HG03103 (cell line): ENCODE results near the gene IFI30.
"Not testable (repeated sequence)": the region's sequence is repeated elsewhere in the genome, so short reads cannot be mapped to it uniquely, and the experiment has no call there.

Experiments used
- ATAC-seq: cut with Tn5 transposase; IDR thresholded peaks from one replicate; pipeline ENCODE4 v1.9.1; 2021; ENCODE audit warnings: low read depth; ENCODE audit not compliant: unreplicated experiment

Gene IFI30

GRCh38 chr19:18202397-18202777 is 28.8 kb downstream of the IFI30 start:
- no peak for ATAC-seq

GRCh38 chr19:18202778-18203407 is 29.3 kb downstream of the IFI30 start:
- ATAC-seq, result no peak

- ATAC-seq, result no peak
Measured at GRCh38 chr19:18203408-18203862, 29.8 kb downstream of the IFI30 start.

- ATAC-seq, result peak; percentile 87
Measured at GRCh38 chr19:18203863-18204393, 30.3 kb downstream of the IFI30 start, which contains the start of gene RAB3A. Gene RAB3A (minus strand): TSS chr19:18204042. CDS start chr19:18202740, 1,302 bp downstream.

GRCh38 chr19:18204394-18205199 is 31.0 kb downstream of the IFI30 start:
- ATAC-seq, result peak; percentile 4

- no peak for ATAC-seq
Measured at GRCh38 chr19:18205200-18205892, 31.7 kb downstream of the IFI30 start.

GRCh38 chr19:18206018-18206417 is 32.4 kb downstream of the IFI30 start:
- ATAC-seq, result no peak

- no peak for ATAC-seq
Measured at GRCh38 chr19:18208098-18208951, 34.7 kb downstream of the IFI30 start.

GRCh38 chr19:18209912-18210311 is 36.3 kb downstream of the IFI30 start:
- not testable (repeated sequence) for ATAC-seq

- ATAC-seq, result no peak
Measured at GRCh38 chr19:18211683-18212082, 38.1 kb downstream of the IFI30 start.

GRCh38 chr19:18214779-18215433 is 41.3 kb downstream of the IFI30 start:
- no peak for ATAC-seq

GRCh38 chr19:18216789-18217188 is 43.2 kb downstream of the IFI30 start:
- no peak for ATAC-seq

- ATAC-seq, result no peak
Measured at GRCh38 chr19:18218159-18218558, 44.5 kb downstream of the IFI30 start.

- ATAC-seq, result no peak
Measured at GRCh38 chr19:18218600-18218999, 45.0 kb downstream of the IFI30 start.

GRCh38 chr19:18219911-18220631 is 46.5 kb downstream of the IFI30 start:
- no peak for ATAC-seq

GRCh38 chr19:18220632-18221275 is 47.1 kb downstream of the IFI30 start:
- no peak for ATAC-seq

GRCh38 chr19:18221815-18222725 is 48.5 kb downstream of the IFI30 start:
- no peak for ATAC-seq
